ENCODE measurements around the gene EPHA4. TPM values are rescaled to one million over a fixed set of nuclear protein-coding genes. Genes with fewer than 3 reads are reported as not detected.

The EPHA4 gene
- total RNA-seq, 3 donors from 2014 or later = 21.4 to 36.8 (median 21.9) TPM

DNA sequence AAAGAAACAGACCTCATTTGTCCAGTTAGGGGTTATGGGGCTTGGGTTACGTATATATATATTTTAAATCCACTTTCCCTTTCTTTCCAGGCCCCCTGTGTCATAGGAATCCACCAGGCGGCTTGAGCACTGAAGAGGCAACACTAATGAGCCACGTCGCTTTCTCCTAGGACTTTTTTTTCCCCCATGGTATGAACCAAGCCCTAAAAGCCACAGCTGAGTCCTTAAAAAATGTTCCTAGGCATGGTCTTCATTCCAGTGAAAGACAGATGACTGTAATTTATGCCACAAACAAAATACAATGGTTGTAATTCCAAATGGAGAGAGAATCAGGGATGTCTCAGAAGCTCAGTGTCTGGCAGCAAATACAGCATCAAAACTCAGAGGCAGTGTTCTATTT lies 146.8 kb downstream of the EPHA4 start:
- Histone ChIP-seq H3K4me3 (no peak overlapping the region), H3K36me3 (ENCODE audit: low read depth) (no peaks in the 10 kb centered on the region), H3K9me3 (no peaks in the 10 kb centered on the region), H3K4me1 (ENCODE audit: low read depth) (no peaks in the 10 kb centered on the region)
- ATAC-seq (no peak), DNase-seq (no peak)
- TF ChIP-seq, protein P1, sequence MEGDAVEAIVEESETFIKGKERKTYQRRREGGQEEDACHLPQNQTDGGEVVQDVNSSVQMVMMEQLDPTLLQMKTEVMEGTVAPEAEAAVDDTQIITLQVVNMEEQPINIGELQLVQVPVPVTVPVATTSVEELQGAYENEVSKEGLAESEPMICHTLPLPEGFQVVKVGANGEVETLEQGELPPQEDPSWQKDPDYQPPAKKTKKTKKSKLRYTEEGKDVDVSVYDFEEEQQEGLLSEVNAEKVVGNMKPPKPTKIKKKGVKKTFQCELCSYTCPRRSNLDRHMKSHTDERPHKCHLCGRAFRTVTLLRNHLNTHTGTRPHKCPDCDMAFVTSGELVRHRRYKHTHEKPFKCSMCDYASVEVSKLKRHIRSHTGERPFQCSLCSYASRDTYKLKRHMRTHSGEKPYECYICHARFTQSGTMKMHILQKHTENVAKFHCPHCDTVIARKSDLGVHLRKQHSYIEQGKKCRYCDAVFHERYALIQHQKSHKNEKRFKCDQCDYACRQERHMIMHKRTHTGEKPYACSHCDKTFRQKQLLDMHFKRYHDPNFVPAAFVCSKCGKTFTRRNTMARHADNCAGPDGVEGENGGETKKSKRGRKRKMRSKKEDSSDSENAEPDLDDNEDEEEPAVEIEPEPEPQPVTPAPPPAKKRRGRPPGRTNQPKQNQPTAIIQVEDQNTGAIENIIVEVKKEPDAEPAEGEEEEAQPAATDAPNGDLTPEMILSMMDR (IDR thresholded peaks at IDR 0.05) = no peak
- intact Hi-C loops (cut with DNase I, micrococcal nuclease) = no loop called here

DNA sequence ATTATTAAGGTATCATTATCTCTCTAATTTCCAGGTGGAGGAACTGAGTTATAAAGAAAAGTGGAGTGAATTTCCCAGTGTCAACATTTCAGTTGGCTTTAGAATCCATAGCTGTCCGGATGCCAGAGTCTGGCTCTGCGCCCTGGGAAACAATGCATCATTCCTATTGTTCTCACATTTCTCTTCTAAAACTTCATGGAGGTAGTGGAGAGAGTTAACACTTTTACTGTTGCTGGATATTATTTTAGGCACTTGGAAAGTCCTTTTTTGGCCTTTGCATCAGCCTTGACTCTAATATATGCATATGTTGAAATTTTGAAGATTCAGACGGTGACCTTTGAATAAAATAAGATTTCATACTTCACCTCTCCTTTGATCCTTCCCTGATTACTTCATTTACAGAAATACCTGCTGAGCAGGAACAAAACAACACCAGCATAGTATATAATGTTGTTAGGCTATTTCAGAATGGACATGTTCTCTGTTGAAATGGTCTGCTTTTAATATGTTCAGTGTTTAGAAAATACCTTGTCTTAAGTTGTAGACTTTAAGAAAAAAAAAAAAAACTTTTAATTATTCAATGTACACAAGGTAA lies 148.8 kb downstream of the EPHA4 start:
- no peak for DNase-seq
- TF ChIP-seq, protein P1 (IDR thresholded peaks at IDR 0.05) = no peak
- no peaks in the 10 kb centered on the region for H3K9me3 ChIP-seq
- no peak for ATAC-seq
- H3K4me3 ChIP-seq = no peak overlapping the region
- intact Hi-C loops (cut with DNase I, micrococcal nuclease) = no loop called here
- H3K4me1 ChIP-seq (ENCODE audit: low read depth) = no peaks in the 10 kb centered on the region
- H3K36me3 ChIP-seq (ENCODE audit: low read depth) = no peaks in the 10 kb centered on the region

DNA sequence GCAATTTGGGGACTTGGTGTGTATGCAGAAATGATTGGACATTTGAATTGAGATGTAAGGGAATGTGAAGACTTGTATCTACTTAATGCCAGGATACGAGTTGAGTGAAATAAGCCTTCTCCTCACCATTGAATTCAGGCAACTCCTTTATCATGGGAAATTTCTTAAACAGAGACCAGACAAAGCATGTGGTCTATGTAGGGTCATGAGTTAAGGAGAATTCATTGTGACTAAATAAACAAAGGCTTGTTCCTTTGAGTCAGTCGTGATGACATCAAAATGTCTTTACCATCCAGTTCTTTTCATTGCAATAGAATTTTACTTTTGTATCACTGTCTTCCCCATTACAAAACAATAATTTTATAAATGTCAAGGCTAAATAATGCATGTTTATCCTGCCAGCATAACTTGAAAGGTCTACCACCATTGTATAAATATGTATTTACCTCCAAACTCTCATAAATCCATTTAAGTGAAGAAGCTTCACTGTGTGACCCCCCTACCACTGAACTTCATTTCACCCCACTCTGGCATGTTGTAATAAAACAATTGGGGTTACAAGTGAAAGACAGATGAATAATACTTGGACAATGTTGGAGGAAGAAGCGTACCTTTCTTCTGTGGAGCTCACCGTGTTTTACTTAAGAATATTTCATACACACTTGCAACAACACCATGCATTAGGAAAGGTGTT lies 149.4 kb downstream of the EPHA4 start:
- DNase-seq (no peak), ATAC-seq (no peak)
- TF ChIP-seq, protein P1 (IDR thresholded peaks at IDR 0.05) = no peak
- intact Hi-C loops (cut with DNase I, micrococcal nuclease) = no loop called here
- Histone ChIP-seq H3K4me1 (ENCODE audit: low read depth) (no peaks in the 10 kb centered on the region), H3K4me3 (no peak overlapping the region), H3K36me3 (ENCODE audit: low read depth) (no peaks in the 10 kb centered on the region), H3K9me3 (no peaks in the 10 kb centered on the region)

DNA sequence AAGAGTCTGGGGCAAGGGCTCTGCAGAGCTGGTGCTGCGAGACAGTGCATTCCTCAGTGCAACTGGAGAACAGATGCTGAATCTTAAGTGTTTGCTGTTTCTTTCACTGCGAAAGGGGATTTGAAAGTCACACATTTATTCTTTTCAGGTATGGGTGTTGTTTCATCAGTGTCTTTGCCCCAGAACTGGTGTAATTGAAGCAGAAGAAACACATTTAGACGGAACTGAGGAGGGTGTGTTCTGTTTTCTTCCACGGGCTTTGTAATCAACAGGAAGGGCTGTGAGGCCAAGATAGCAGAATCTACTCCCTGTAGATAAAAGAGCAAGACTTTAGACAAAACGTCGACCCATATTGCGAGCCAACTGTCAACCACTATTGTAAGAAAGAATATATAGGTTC lies 151.9 kb downstream of the EPHA4 start:
- ATAC-seq = peak; percentile 27
- intact Hi-C loops (cut with DNase I, micrococcal nuclease) = no loop called here

DNA sequence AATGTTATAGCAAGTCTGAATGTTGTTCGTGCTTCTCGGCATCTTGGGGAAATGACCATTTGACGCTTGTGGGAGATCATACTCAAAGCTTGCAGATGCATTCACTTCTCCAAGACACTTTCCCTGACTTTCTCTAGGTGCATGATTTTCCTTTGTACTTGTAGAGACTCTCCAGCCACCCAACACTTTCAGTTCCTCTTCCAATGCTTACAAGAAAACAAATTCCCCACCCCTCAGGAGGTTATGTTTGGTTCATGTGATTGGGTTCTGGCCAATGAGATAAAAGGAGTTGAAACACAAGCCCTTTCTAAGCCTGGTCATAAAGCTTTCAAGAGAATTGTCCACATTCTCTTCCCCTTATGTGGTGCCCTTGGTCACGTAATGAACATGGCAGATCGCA lies 156.3 kb downstream of the EPHA4 start:
- H3K36me3 ChIP-seq (ENCODE audit: low read depth) = no peaks in the 10 kb centered on the region
- H3K9me3 ChIP-seq = no peaks in the 10 kb centered on the region
- H3K4me3 ChIP-seq = no peak overlapping the region
- TF ChIP-seq, protein P1 (IDR thresholded peaks at IDR 0.05) = no peak
- intact Hi-C loops (cut with DNase I, micrococcal nuclease) = no loop called here
- H3K4me1 ChIP-seq (ENCODE audit: low read depth) = no peaks in the 10 kb centered on the region
- DNase-seq = no peak
- ATAC-seq = no peak

More for the DNA sequence above, 151.9 kb downstream of the EPHA4 start:
- TF ChIP-seq, protein P1 (IDR thresholded peaks at IDR 0.05) = no peak
- DNase-seq = no peak
- H3K4me1 ChIP-seq (ENCODE audit: low read depth) = no peaks in the 10 kb centered on the region
- H3K36me3 ChIP-seq (ENCODE audit: low read depth) = no peaks in the 10 kb centered on the region
- H3K9me3 ChIP-seq = no peaks in the 10 kb centered on the region
- H3K4me3 ChIP-seq = no peak overlapping the region

All from mucosa of descending colon (tissue), 3 donors.